Heart left ventricle (tissue), 16 donors: ENCODE data around the gene TAS2R19. TPM values are rescaled to one million over a fixed set of nuclear protein-coding genes. Genes with fewer than 3 reads are reported as not detected.

Experiments used
- ATAC-seq, 4 donors: fragments of 200-7000 bp; cut with Tn5 transposase; one replicate each; pipeline ENCODE4 v1.9.1; 2020 to 2022; ENCODE audit warnings: moderate library complexity in 4 of 4, mild to moderate bottlenecking in 3 of 4, moderate number of reproducible peaks in 1 of 4
- DNase-seq, 5 donors: peaks; one replicate each; pipeline ENCODE4 v3.0.0-alpha.2; 2020
- H3K27ac ChIP-seq, 12 donors: fragments of 200-600 bp; sonication (generic) in 4 of 12; one replicate each; pipeline versions ENCODE4 v1.5.0 to v1.8.0; 2016 to 2022; ENCODE audit warnings: mild to moderate bottlenecking in 2 of 12
- H3K27me3 ChIP-seq, 9 donors: fragments of 200-600 bp; sonication (generic) in 2 of 9; one replicate each; pipeline versions ENCODE4 v1.5.1 to v1.8.0; 2016 to 2022; ENCODE audit warnings: mild to moderate bottlenecking in 3 of 9
- H3K36me3 ChIP-seq, 9 donors: fragments of 200-600 bp; sonication (generic) in 2 of 9; one replicate each; pipeline versions ENCODE4 v1.5.0 to v1.8.0; 2018 to 2022; ENCODE audit warnings: mild to moderate bottlenecking in 2 of 9
- H3K4me1 ChIP-seq, 12 donors: fragments of 200-600 bp; sonication (generic) in 4 of 12; one replicate each; pipeline versions ENCODE4 v1.5.0 to v1.8.0; 2016 to 2022; ENCODE audit warnings: mild to moderate bottlenecking in 3 of 12
- H3K4me3 ChIP-seq, 12 donors: fragments of 200-600 bp; sonication (generic) in 4 of 12; one replicate each; pipeline versions ENCODE4 v1.5.0 to v1.8.0; 2017 to 2022; ENCODE audit warnings: mild to moderate bottlenecking in 9 of 12, moderate library complexity in 4 of 12
- H3K9me3 ChIP-seq, 12 donors: fragments of 200-600 bp; sonication (generic) in 4 of 12; one replicate each; pipeline versions ENCODE4 v1.5.0 to v1.8.0; 2016 to 2022; ENCODE audit warnings: mild to moderate bottlenecking in 1 of 12
- CTCF ChIP-seq, 12 donors: fragments of 200-600 bp; sonication (generic) in 4 of 12; IDR thresholded peaks; one replicate each; pipeline versions ENCODE4 v1.5.0 to v1.8.0; 2018 to 2022; ENCODE audit warnings: antibody characterized with exemption in 12 of 12, mild to moderate bottlenecking in 5 of 12
- POLR2A ChIP-seq, 2 donors: fragments of 450-650 bp; IDR thresholded peaks; one replicate each; pipeline ENCODE4 v1.6.1; 2017; ENCODE audit warnings: antibody characterized with exemption in 2 of 2, mild to moderate bottlenecking in 2 of 2, moderate library complexity in 2 of 2
- WGBS, 4 donors: extraction: QIAGEN DNeasy Blood & Tissue Kit in 2 of 4; methylation state at CpG; one replicate each; pipeline versions ENCODE4 v1.1.5 to v1.1.7; 2013 to 2018; 5-methylcytosine and 5-hydroxymethylcytosine counted together
- intact Hi-C, 10 donors: fragments of 100-400 bp; cut with DNase I; formaldehyde crosslinking; loops; one replicate each; pipeline versions ENCODE4 v1.11.1 to v1.14.2; 2022
- polyA plus RNA-seq, 2 donors: library from polyadenylated mRNA; stranded (reverse); fragments of 200-250 nt; gene quantifications; one replicate each; pipeline ENCODE4 v1.2.3, GENCODE V29; 2013
- total RNA-seq, 9 donors: library from RNA; depleted of rRNA in 2 of 9; stranded (reverse); fragments of >200 nt in 2 of 9; fragmentation: NEBNext Ultra II Directional in 3 of 9; extraction: Animal tissue kit (Norgen Biotek cat#: 25700) in 3 of 9; gene quantifications; one replicate each; pipeline versions ENCODE4 v1.1.0 to v1.2.4, GENCODE V29; 2016 to 2023
- donor health status: ischemic (EF 13 %, LVEDD 7.1; RV severe dilation, severe dysfunction).
- donor health status: healthy with polysubstance abuse.
- donor health status: DM: no; HTN: yes; CAD: no.
- donor health status: DM: no; HTN: no; CAD: no.
- donor health status: ischemic (EF 25% LVEDD 6.9; RV normal size, moderate dysfunction).
- donor health status: ischemic (EF 25% LVEDD 5.7; RV mildly dilated, moderate dysfunction).
- donor health status: healthy.
- donor health status: DM: yes; HTN: yes; CAD: no.
- donor health status: ischemic (EF 35%, LVEDD 5.7; RV mildly dilated, moderate dysfunction).
- donor health status: nonischemic (EF 11% LVEDD 7.7; RV severe dilation, severe dysfunction).
- donor health status: DM: yes; HTN: yes; CAD: no.
- donor health status: PGD.
- donor health status: ischemic (EF 29% LVEDD 5.4; RV normal size, mild dysfunction).
- donor health status: nonischemic (EF 23%, LVEDD 6.1; RV moderate dilation, normal function).

TAS2R19 gene
- total and polyA plus RNA-seq, 11 donors = 0.17 to 2.5 (median 0.85) TPM; not detected in 2

GRCh38 chr12:11026118-11026517 is 3.7 kb upstream of the TAS2R19 start:
- 90 to 96% (median 94%) methylated on average over 6 of the region's 6 CpGs for WGBS, 4 donors
- ATAC-seq (no peak), DNase-seq (no peak)
- Histone ChIP-seq H3K27me3 (no peaks in the 10 kb centered on the region), H3K27ac (no peak overlapping the region), H3K4me1 (no peaks in the 10 kb centered on the region), H3K36me3 (peaks cover 0 to 10% (median 0%) of the 10 kb centered on the region in 9 donors), H3K4me3 (no peak overlapping the region), H3K9me3 (peaks cover 0 to 8% (median 0%) of the 10 kb centered on the region in 12 donors)
- intact Hi-C loops = no loop called here
- TF ChIP-seq CTCF (IDR thresholded peaks at IDR 0.05) = peak in 1 of 12 donors; percentile 5
- no peak for TF ChIP-seq POLR2A (IDR thresholded peaks at IDR 0.05)

- H3K9me3 ChIP-seq = peaks cover 0 to 8% (median 0%) of the 10 kb centered on the region in 12 donors
- H3K4me3 ChIP-seq = no peak overlapping the region
- no peaks in the 10 kb centered on the region for H3K27me3 ChIP-seq
- no peaks in the 10 kb centered on the region for H3K4me1 ChIP-seq
- TF ChIP-seq POLR2A (IDR thresholded peaks at IDR 0.05) = no peak
- no peak for TF ChIP-seq CTCF (IDR thresholded peaks at IDR 0.05)
- DNase-seq = no peak
- peaks cover 0 to 10% (median 0%) of the 10 kb centered on the region in 9 donors for H3K36me3 ChIP-seq
- H3K27ac ChIP-seq = no peak overlapping the region
- WGBS, 4 donors = 86 to 93% (median 90%) methylated on average over 2 of the region's 2 CpGs
- intact Hi-C loops = no loop called here
- ATAC-seq = no peak
These were observed 967 bp upstream of the TAS2R19 start for GRCh38 chr12:11023387-11023786.

- WGBS, 4 donors = 34 to 92% (median 84%) methylated on average over 1 of the region's 1 CpG
- H3K4me3 ChIP-seq = no peak overlapping the region
- no peak overlapping the region for H3K27ac ChIP-seq
- DNase-seq (no peak), ATAC-seq (no peak)
- intact Hi-C loops = loop anchor here in 5 of 10 donors (5.0 kb wide), 1 partner anchor 55 kb away; no protein-coding TSS in a partner anchor
- H3K36me3 ChIP-seq = peaks cover 0 to 2% (median 0%) of the 10 kb centered on the region in 9 donors
- TF ChIP-seq POLR2A (IDR thresholded peaks at IDR 0.05) = no peak
- TF ChIP-seq CTCF (IDR thresholded peaks at IDR 0.05) = no peak
- peaks cover 0 to 4% (median 0%) of the 10 kb centered on the region in 12 donors for H3K4me1 ChIP-seq
- no peaks in the 10 kb centered on the region for H3K9me3 ChIP-seq
- H3K27me3 ChIP-seq = no peaks in the 10 kb centered on the region
These were observed 5.5 kb downstream of the TAS2R19 start for GRCh38 chr12:11016937-11017336.

- no peak for ATAC-seq
- WGBS, 4 donors = 81 to 89% (median 87%) methylated on average over 4 of the region's 4 CpGs
- H3K36me3 ChIP-seq = peaks cover 0 to 2% (median 0%) of the 10 kb centered on the region in 9 donors
- H3K27me3 ChIP-seq = no peaks in the 10 kb centered on the region
- H3K9me3 ChIP-seq = no peaks in the 10 kb centered on the region
- TF ChIP-seq POLR2A (IDR thresholded peaks at IDR 0.05) (no peak), CTCF (IDR thresholded peaks at IDR 0.05) (no peak)
- H3K4me1 ChIP-seq = peaks cover 0 to 4% (median 0%) of the 10 kb centered on the region in 12 donors
- H3K27ac ChIP-seq = no peak overlapping the region
- no peak for DNase-seq
- H3K4me3 ChIP-seq = no peak overlapping the region
- intact Hi-C loops = loop anchor here in 5 of 10 donors (5.0 kb wide), 1 partner anchor 56 kb away; no protein-coding TSS in a partner anchor
These were observed 6.5 kb downstream of the TAS2R19 start for GRCh38 chr12:11015775-11016430.
